Stomach (tissue), 9 donors: Measurements from ENCODE around the gene CCL18. TPM values are rescaled to one million over a fixed set of nuclear protein-coding genes. Genes with fewer than 3 reads are reported as not detected.

ENCODE experiments used
- DNase-seq, 2 donors: peaks; one replicate each; pipeline versions ENCODE4 v3.0.0 to v3.0.0-alpha.2; 2013 to 2019
- H3K27ac ChIP-seq, 5 donors: fragments of 200-600 bp in 4 of 5; sonication (generic) in 4 of 5; one replicate each; pipeline ENCODE4 v1.5.1; 2013 to 2019; ENCODE audit warnings: mild to moderate bottlenecking in 1 of 5, moderate library complexity in 1 of 5
- H3K27me3 ChIP-seq, 3 donors: fragments of 200-600 bp; sonication (generic); one replicate each; pipeline ENCODE4 v1.5.1; 2017 to 2019; ENCODE audit warnings: mixed run types in 1 of 3
- H3K36me3 ChIP-seq, 4 donors: fragments of 200-600 bp; sonication (generic); 1 replicate in 3 of 4; 2 replicates in 1 of 4; pipeline ENCODE4 v1.5.1; 2016 to 2019
- H3K4me1 ChIP-seq, 4 donors: fragments of 200-600 bp; sonication (generic); one replicate each; pipeline ENCODE4 v1.5.1; 2016 to 2019
- H3K4me3 ChIP-seq, 4 donors: fragments of 200-600 bp; sonication (generic) in 3 of 4; one replicate each; pipeline ENCODE4 v1.5.1; 2016 to 2019; ENCODE audit warnings: mild to moderate bottlenecking in 1 of 4
- H3K9me3 ChIP-seq, 4 donors: fragments of 200-600 bp; sonication (generic); one replicate each; pipeline ENCODE4 v1.5.1; 2016 to 2019
- CTCF ChIP-seq, 7 experiments: fragments of 450-650 bp in 4 of 7; fragments of 200-600 bp in 3 of 7; sonication (generic) in 3 of 7; IDR thresholded peaks; one replicate each; pipeline ENCODE4 v1.5.1; 2016 to 2019; ENCODE audit warnings: antibody characterized with exemption in 7 of 7, control low read depth in 2 of 7, mild to moderate bottlenecking in 1 of 7
- EP300 ChIP-seq: sonication (generic); formaldehyde crosslinking; IDR thresholded peaks from one replicate; pipeline ENCODE4 v1.6.1; 2017; ENCODE audit warnings: antibody characterized with exemption
- POLR2A ChIP-seq, 4 donors: fragments of 450-650 bp; IDR thresholded peaks; one replicate each; pipeline ENCODE4 v1.6.1; 2016; ENCODE audit warnings: antibody characterized with exemption in 4 of 4, control low read depth in 2 of 4, mild to moderate bottlenecking in 1 of 4, moderate library complexity in 1 of 4
- POLR2AphosphoS5 ChIP-seq, 3 donors: sonication (generic); formaldehyde crosslinking; IDR thresholded peaks; one replicate each; pipeline ENCODE4 v1.6.1; 2016; ENCODE audit warnings: antibody characterized with exemption in 3 of 3
- WGBS, 5 donors: extraction: QIAGEN DNeasy Blood & Tissue Kit in 3 of 5; methylation state at CpG; one replicate each; pipeline versions ENCODE4 v1.1.5 to v1.1.7; 2013 to 2018; 5-methylcytosine and 5-hydroxymethylcytosine counted together
- intact Hi-C: fragments of 100-400 bp; cut with DNase I; formaldehyde crosslinking; loops from one replicate; pipeline ENCODE4 v1.15.1; 2023; ENCODE audit warnings: low total_unique reads
- polyA plus RNA-seq, 3 donors: library from polyadenylated mRNA; stranded (reverse); fragments of 200-250 nt; gene quantifications; one replicate each; pipeline ENCODE4 v1.2.3, GENCODE V29; 2013
- total RNA-seq, 5 donors: library from RNA; depleted of rRNA; stranded (reverse); fragments of >200 nt; gene quantifications; one replicate each; pipeline versions ENCODE4 v1.1.0 to v1.2.3, GENCODE V29; 2014 to 2016
- donor health status: healthy with polysubstance abuse.
- donor health status: Bipolar disorder and iron deficiency.
- donor health status: healthy.

Gene CCL18
- total and polyA plus RNA-seq, 8 donors = 0.87 to 12.2 (median 2.5) TPM; not detected in 4

GRCh38 chr17:36034127-36034526, 29.9 kb upstream of the CCL18 start:
- Histone ChIP-seq H3K36me3 (no peaks in the 10 kb centered on the region), H3K4me3 (no peak overlapping the region), H3K4me1 (no peaks in the 10 kb centered on the region), H3K9me3 (no peaks in the 10 kb centered on the region), H3K27ac (no peak overlapping the region), H3K27me3 (peaks cover 0 to 11% (median 0%) of the 10 kb centered on the region in 3 donors)
- no peak for DNase-seq
- TF ChIP-seq POLR2AphosphoS5 (IDR thresholded peaks at IDR 0.05) = no peak
- no peak for TF ChIP-seq EP300
- TF ChIP-seq POLR2A (IDR thresholded peaks at IDR 0.05) = no peak
- no peak for TF ChIP-seq CTCF (IDR thresholded peaks at IDR 0.05)
- 25 to 36% (median 31%) methylated on average over 3 of the region's 3 CpGs for WGBS, 5 donors
- intact Hi-C loops = no loop called here

- Histone ChIP-seq H3K27me3 (peaks cover 0 to 11% (median 0%) of the 10 kb centered on the region in 3 donors), H3K27ac (no peak overlapping the region), H3K9me3 (no peaks in the 10 kb centered on the region), H3K36me3 (no peaks in the 10 kb centered on the region), H3K4me3 (no peak overlapping the region), H3K4me1 (no peaks in the 10 kb centered on the region)
- intact Hi-C loops = no loop called here
- DNase-seq = no peak
- WGBS, 5 donors = 85 to 93% (median 86%) methylated on average over 4 of the region's 4 CpGs
- TF ChIP-seq CTCF (IDR thresholded peaks at IDR 0.05) (no peak), POLR2AphosphoS5 (IDR thresholded peaks at IDR 0.05) (no peak), POLR2A (IDR thresholded peaks at IDR 0.05) (no peak), EP300 (no peak)
These were observed 27.8 kb upstream of the CCL18 start for GRCh38 chr17:36036235-36036634.

- intact Hi-C loops = no loop called here
- Histone ChIP-seq H3K27ac (no peak overlapping the region), H3K4me1 (no peaks in the 10 kb centered on the region), H3K9me3 (peaks cover 0 to 47% (median 25%) of the 10 kb centered on the region in 4 donors), H3K4me3 (no peak overlapping the region), H3K36me3 (no peaks in the 10 kb centered on the region), H3K27me3 (peaks cover 0 to 12% (median 0%) of the 10 kb centered on the region in 3 donors)
- WGBS, 5 donors = 27 to 47% (median 43%) methylated on average over 2 of the region's 2 CpGs
- no peak for DNase-seq
- TF ChIP-seq EP300 (no peak), CTCF (IDR thresholded peaks at IDR 0.05) (no peak), POLR2A (IDR thresholded peaks at IDR 0.05) (no peak)
These were observed 16.0 kb upstream of the CCL18 start for GRCh38 chr17:36048066-36048465.

- H3K9me3 ChIP-seq = peaks cover 0 to 47% (median 25%) of the 10 kb centered on the region in 4 donors
- H3K4me3 ChIP-seq = no peak overlapping the region
- DNase-seq = no peak
- H3K27me3 ChIP-seq = peaks cover 0 to 12% (median 0%) of the 10 kb centered on the region in 3 donors
- intact Hi-C loops = no loop called here
- TF ChIP-seq CTCF (IDR thresholded peaks at IDR 0.05) = no peak
- TF ChIP-seq EP300 = no peak
- no peak for TF ChIP-seq POLR2AphosphoS5 (IDR thresholded peaks at IDR 0.05)
- no peak for TF ChIP-seq POLR2A (IDR thresholded peaks at IDR 0.05)
- no peaks in the 10 kb centered on the region for H3K4me1 ChIP-seq
- WGBS, 5 donors = 96 to 99% (median 98%) methylated on average over 2 of the region's 2 CpGs
- H3K27ac ChIP-seq = no peak overlapping the region
- H3K36me3 ChIP-seq = no peaks in the 10 kb centered on the region
These were observed 14.4 kb upstream of the CCL18 start for GRCh38 chr17:36049643-36050042.
